Activated CD8-positive, alpha-beta T cell treated with anti-CD3 and anti-CD28 coated beads for 36 hours (primary cell): ENCODE measurements around the gene EIPR1. TPM values are rescaled to one million over a fixed set of nuclear protein-coding genes. Genes with fewer than 3 reads are reported as not detected.

Source experiments
- ATAC-seq: fragments of 200-7000 bp; cut with Tn5 transposase; one replicate; pipeline ENCODE4 v1.10.0; 2021; ENCODE audit warnings: mild to moderate bottlenecking, moderate library complexity
- CTCF ChIA-PET: fragments of 350-600 bp; sonication (Branson Sonifier 250); formaldehyde crosslinking; loops from one replicate; lab custom pipeline; 2021; ENCODE audit warnings: antibody characterized with exemption; lab: Charles Lee
- POLR2A ChIA-PET: fragments of 350-600 bp; sonication (Branson Sonifier 250); formaldehyde crosslinking; loops from one replicate; lab custom pipeline; 2021; ENCODE audit warnings: antibody characterized with exemption; lab: Charles Lee
- DNase-seq: peaks from one replicate; pipeline ENCODE4 v3.0.0-alpha.2; 2020
- H3K27ac Mint-ChIP-seq: one replicate; pipeline ENCODE4 v1.8.0; 2021; ENCODE audit warnings: mild to moderate bottlenecking, mixed read lengths
- H3K27me3 Mint-ChIP-seq: one replicate; pipeline ENCODE4 v1.8.0; 2021; ENCODE audit warnings: mixed read lengths
- H3K36me3 Mint-ChIP-seq: one replicate; pipeline ENCODE4 v1.8.0; 2021; ENCODE audit warnings: low read depth, mixed read lengths
- H3K4me1 Mint-ChIP-seq: one replicate; pipeline ENCODE4 v1.8.0; 2021; ENCODE audit warnings: low read depth, mixed read lengths
- H3K4me3 Mint-ChIP-seq: one replicate; pipeline ENCODE4 v1.8.0; 2021; ENCODE audit warnings: mild to moderate bottlenecking, moderate library complexity, mixed read lengths
- H3K9me3 Mint-ChIP-seq: one replicate; pipeline ENCODE4 v1.8.0; 2021; ENCODE audit warnings: mixed read lengths
- intact Hi-C: fragments of 100-400 bp; cut with micrococcal nuclease; formaldehyde crosslinking; loops from one replicate; pipeline ENCODE4 v1.10.0; 2022
- total RNA-seq, 2 experiments: library from RNA; stranded (reverse); gene quantifications; one replicate each; pipeline ENCODE4 v1.2.3, GENCODE V29; 2021
- TF ChIP-seq, protein P1 (sequence below): fragments of 200-600 bp; IDR thresholded peaks from one replicate; pipeline ENCODE4 v1.8.0; 2022; ENCODE audit warnings: antibody characterized with exemption, mild to moderate bottlenecking

Gene EIPR1
- total RNA-seq, 2 experiments from 2014 or later = 38.4 to 39.1 TPM

DNA sequence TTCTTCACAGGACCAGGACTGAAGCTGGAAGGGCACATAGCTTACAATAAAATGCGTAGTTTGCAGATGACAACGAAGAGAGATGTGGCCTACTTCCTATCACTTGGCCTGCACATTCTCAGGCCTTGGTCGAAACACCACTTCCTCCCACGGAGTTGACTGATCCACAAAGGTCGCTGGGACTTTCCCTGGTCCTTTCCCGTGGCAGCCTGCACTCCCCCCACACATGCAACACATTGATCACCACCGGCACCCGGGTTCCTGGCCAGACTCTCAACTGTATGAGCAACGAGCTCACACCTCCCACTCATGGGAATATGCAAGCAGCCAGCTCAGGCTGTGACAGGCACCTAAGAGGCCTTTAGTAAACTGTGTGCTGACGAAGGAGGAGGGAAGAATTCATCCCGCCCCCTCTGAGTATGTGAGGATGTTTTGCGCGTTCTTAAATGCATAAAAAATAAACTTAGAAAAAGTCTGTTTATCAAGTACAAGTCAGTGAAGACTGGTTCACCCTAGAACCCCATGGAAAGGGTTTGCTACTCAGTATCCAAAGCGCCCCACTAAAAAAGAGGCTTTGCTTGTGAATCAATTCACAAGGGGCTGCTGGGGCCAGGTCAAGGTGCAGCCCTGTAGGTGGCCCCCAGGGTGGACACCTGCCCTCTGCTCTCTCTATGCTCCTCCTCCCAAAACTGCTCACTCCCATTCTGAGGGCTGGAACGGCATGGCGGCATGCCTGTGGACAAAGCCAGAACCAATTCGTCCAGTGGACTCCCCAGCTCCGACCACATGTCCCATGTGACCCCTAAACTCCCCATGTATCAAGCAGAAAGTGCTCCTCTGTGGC is 154.3 kb downstream of the EIPR1 start:
- H3K27ac Mint-ChIP-seq = peak overlapping the region; percentile 99
- POLR2A ChIA-PET = interaction anchor here (1.2 to 1.6 kb wide), 4 partner anchors 18 to 155 kb away, joined by 3 to 8 read pairs (median 6); partner anchors contain the start of gene EIPR1
- no peaks in the 10 kb centered on the region for H3K27me3 Mint-ChIP-seq
- peaks cover 35% of the 10 kb centered on the region for H3K4me1 Mint-ChIP-seq
- ATAC-seq = peak; percentile 88
- peak; percentile 96 for DNase-seq
- peaks cover 36% of the 10 kb centered on the region for H3K9me3 Mint-ChIP-seq
- intact Hi-C loops = no loop called here
- TF ChIP-seq, protein P1, sequence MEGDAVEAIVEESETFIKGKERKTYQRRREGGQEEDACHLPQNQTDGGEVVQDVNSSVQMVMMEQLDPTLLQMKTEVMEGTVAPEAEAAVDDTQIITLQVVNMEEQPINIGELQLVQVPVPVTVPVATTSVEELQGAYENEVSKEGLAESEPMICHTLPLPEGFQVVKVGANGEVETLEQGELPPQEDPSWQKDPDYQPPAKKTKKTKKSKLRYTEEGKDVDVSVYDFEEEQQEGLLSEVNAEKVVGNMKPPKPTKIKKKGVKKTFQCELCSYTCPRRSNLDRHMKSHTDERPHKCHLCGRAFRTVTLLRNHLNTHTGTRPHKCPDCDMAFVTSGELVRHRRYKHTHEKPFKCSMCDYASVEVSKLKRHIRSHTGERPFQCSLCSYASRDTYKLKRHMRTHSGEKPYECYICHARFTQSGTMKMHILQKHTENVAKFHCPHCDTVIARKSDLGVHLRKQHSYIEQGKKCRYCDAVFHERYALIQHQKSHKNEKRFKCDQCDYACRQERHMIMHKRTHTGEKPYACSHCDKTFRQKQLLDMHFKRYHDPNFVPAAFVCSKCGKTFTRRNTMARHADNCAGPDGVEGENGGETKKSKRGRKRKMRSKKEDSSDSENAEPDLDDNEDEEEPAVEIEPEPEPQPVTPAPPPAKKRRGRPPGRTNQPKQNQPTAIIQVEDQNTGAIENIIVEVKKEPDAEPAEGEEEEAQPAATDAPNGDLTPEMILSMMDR = no peak
- CTCF ChIA-PET = interaction anchor here (0.7 to 1.3 kb wide), 5 partner anchors 12 to 156 kb away, joined by 3 to 5 read pairs (median 3); partner anchors contain the start of gene TRAPPC12
- H3K36me3 Mint-ChIP-seq = peaks cover 51% of the 10 kb centered on the region
- H3K4me3 Mint-ChIP-seq = peak overlapping the region; percentile 46

DNA sequence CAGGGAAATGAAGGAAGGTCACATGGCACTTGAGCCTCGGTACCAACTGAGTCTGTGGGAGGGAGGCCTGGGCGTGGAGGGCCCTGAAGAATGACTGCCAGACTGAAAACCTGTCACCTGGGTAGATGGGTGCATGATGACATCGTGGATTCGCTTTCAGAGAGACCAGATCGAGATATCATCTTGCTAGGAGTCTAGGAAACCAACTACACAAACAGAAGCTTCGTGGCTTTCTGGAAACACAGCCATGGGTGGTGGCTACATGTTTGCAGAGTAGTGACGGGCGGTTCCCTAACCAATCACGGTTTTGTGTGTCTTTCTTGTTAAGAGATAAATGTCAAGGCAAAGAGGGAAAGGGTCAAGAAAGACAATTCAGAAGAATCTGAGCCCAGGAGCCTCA is 155.0 kb downstream of the EIPR1 start:
- intact Hi-C loops = no loop called here
- TF ChIP-seq, protein P1 = no peak
- DNase-seq = peak; percentile 79
- peaks cover 39% of the 10 kb centered on the region for H3K4me1 Mint-ChIP-seq
- POLR2A ChIA-PET = interaction anchor here (1.4 to 1.5 kb wide), 2 partner anchors 23 to 155 kb away, joined by 5 to 8 read pairs; partner anchors contain the start of gene EIPR1
- peaks cover 36% of the 10 kb centered on the region for H3K9me3 Mint-ChIP-seq
- H3K36me3 Mint-ChIP-seq = peaks cover 44% of the 10 kb centered on the region
- H3K27me3 Mint-ChIP-seq = no peaks in the 10 kb centered on the region
- peak overlapping the region; percentile 99 for H3K27ac Mint-ChIP-seq
- H3K4me3 Mint-ChIP-seq = peak overlapping the region; percentile 46
- CTCF ChIA-PET = interaction anchor here (0.7 to 1.3 kb wide), 5 partner anchors 13 to 157 kb away, joined by 3 to 5 read pairs (median 3); partner anchors contain the start of gene TRAPPC12
- peak; percentile 76 for ATAC-seq

DNA sequence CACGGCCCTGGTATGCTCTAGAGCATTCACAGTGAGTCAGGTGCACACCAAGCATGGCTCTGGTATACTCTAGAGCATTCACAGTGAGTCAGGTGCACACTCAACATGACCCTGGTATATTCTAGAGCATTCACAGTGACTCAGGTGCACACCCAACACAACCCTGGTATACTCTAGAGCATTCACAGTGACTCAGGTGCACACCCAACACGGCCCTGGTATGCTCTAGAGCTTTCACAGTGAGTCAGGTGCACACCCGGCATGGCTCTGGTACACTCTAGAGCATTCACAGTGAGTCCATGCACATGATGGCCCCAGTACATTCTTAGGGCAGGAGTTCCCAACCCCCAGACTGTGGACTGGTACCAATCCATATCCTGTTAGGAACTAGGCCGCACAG is 158.1 kb downstream of the EIPR1 start:
- intact Hi-C loops = no loop called here
- H3K4me1 Mint-ChIP-seq = peaks cover 61% of the 10 kb centered on the region
- H3K27me3 Mint-ChIP-seq = no peaks in the 10 kb centered on the region
- CTCF ChIA-PET = no interaction called here
- DNase-seq = no peak
- H3K4me3 Mint-ChIP-seq = no peak overlapping the region
- peaks cover 18% of the 10 kb centered on the region for H3K9me3 Mint-ChIP-seq
- ATAC-seq = no peak
- POLR2A ChIA-PET = no interaction called here
- no peak overlapping the region for H3K27ac Mint-ChIP-seq
- TF ChIP-seq, protein P1 = no peak
- peaks cover 29% of the 10 kb centered on the region for H3K36me3 Mint-ChIP-seq

DNA sequence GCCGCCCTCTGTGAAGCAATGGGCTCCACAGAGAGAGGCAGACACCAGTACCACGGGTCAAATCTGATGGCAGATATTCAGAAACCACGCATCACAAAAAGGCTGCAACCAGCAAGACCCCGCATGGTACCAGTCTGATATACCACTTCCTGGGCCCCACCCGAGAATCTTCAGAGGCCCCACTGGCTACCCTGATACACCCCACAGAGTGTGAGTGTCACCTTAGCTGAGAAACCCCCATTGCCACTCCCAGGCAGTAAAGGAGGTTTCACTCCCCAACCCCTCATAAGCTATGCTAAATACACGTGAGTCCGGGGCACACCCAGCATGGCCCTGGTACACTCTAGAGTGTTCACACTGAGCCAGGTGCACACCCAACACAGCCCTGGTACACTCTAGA is 160.0 kb downstream of the EIPR1 start:
- CTCF ChIA-PET = interaction anchor here (1.6 kb wide), 2 partner anchors 15 to 19 kb away, joined by 3 to 6 read pairs; no protein-coding TSS in a partner anchor

More for the DNA sequence above, 160.0 kb downstream of the EIPR1 start:
- Mint-ChIP-seq H3K36me3 (peaks cover 29% of the 10 kb centered on the region), H3K4me1 (peaks cover 43% of the 10 kb centered on the region), H3K27me3 (no peaks in the 10 kb centered on the region), H3K27ac (peak overlapping the region; percentile 66), H3K4me3 (no peak overlapping the region), H3K9me3 (peaks cover 10% of the 10 kb centered on the region)
- intact Hi-C loops = no loop called here
- POLR2A ChIA-PET = interaction anchor here (0.9 kb wide), 1 partner anchor 20 kb away, joined by 3 read pairs; no protein-coding TSS in a partner anchor
- DNase-seq (no peak), ATAC-seq (no peak)
- TF ChIP-seq, protein P1 = no peak
